22Rv1 (cell line): ENCODE data around the gene BEND7.

ENCODE experiments used
- ZFX ChIP-seq: fragments of 450-650 bp; IDR thresholded peaks from 2 replicates; pipeline ENCODE4 v1.6.1; 2017; ENCODE audit warnings: antibody characterized with exemption, borderline replicate concordance
- TF ChIP-seq, protein P1 (sequence below): fragments of 450-650 bp; IDR thresholded peaks from 2 replicates; pipeline ENCODE4 v1.5.1; 2017; ENCODE audit warnings: mild to moderate bottlenecking

DNA sequence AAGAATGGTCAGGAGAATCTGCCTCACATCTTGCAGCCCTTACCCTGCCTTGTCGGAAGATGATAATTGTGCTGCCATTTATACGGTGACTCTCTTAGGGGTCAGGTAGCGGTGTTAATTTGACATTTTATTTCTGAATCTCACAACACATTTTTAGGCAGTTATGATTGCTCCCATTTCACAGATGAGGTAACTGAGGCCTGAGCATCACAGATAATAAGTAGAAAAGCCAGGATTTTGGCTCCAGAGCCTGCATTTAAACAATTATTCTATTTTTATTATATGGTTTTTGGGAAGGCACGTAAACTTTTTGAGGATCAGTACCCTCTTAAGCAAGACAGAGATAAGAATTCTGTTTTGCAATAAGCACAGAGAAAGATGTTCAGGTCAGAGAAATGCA, 103.4 kb downstream of the BEND7 start:
- TF ChIP-seq, protein P1, sequence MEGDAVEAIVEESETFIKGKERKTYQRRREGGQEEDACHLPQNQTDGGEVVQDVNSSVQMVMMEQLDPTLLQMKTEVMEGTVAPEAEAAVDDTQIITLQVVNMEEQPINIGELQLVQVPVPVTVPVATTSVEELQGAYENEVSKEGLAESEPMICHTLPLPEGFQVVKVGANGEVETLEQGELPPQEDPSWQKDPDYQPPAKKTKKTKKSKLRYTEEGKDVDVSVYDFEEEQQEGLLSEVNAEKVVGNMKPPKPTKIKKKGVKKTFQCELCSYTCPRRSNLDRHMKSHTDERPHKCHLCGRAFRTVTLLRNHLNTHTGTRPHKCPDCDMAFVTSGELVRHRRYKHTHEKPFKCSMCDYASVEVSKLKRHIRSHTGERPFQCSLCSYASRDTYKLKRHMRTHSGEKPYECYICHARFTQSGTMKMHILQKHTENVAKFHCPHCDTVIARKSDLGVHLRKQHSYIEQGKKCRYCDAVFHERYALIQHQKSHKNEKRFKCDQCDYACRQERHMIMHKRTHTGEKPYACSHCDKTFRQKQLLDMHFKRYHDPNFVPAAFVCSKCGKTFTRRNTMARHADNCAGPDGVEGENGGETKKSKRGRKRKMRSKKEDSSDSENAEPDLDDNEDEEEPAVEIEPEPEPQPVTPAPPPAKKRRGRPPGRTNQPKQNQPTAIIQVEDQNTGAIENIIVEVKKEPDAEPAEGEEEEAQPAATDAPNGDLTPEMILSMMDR, result no peak
- TF ChIP-seq ZFX, result no peak
